ENCODE data around the gene TMEM223.

- TF ChIP-seq CTCF (IDR thresholded peaks at IDR 0.05), result no peak
- no peak for TF ChIP-seq POLR2A (IDR thresholded peaks at IDR 0.05)
Observed at GRCh38 chr11:62810748-62811147, 18.9 kb upstream of the TMEM223 start.
